ENCODE measurements around the gene BTF3L4. TPM values are rescaled to one million over a fixed set of nuclear protein-coding genes. Genes with fewer than 3 reads are reported as not detected.

The BTF3L4 gene
- total RNA-seq = 10 to 100 TPM; 24.2 to 25.3 (median 25.2) TPM
- 38.2 TPM for total RNA-seq (2013)

- WGBS (ENCODE audit: insufficient coverage) = under 1% methylated on average over 54 of the region's 54 CpGs
- peak within 1 kb of the TSS; percentile 92 to 95 for H3K27ac Mint-ChIP-seq
- H3K9me3 Mint-ChIP-seq = no peaks in the 10 kb centered on the region
- H3K27me3 ChIP-seq (ENCODE audit: control insufficient read depth, insufficient read depth, low read length) = no peaks in the 10 kb centered on the region
- H3K9me3 ChIP-seq (ENCODE audit: control insufficient read depth, insufficient read depth, low read length) = no peaks in the 10 kb centered on the region
- TF ChIP-seq CTCF (IDR thresholded peaks at IDR 0.05) = no peak
- DNase-seq (peak; percentile 77 to 93), ATAC-seq (peak; percentile 85 to 93 (median 89))
- intact Hi-C loops (cut with micrococcal nuclease) = loop anchor here (1.0 kb wide), 1 partner anchor 23 kb away; the partner anchor contains the start of gene KTI12
- H3K27me3 Mint-ChIP-seq (ENCODE audit: low read depth in 2 of 2) = no peaks in the 10 kb centered on the region
- peak within 1 kb of the TSS; percentile 85 for H3K27ac ChIP-seq (ENCODE audit: low read length)
- H3K36me3 ChIP-seq (ENCODE audit: control insufficient read depth, insufficient read depth, low read length) = peaks cover 15% of the 10 kb centered on the region
- H3K4me1 Mint-ChIP-seq = peaks cover 56 to 57% of the 10 kb centered on the region in 2 donors
- peak within 1 kb of the TSS; percentile 93 for H3K4me3 ChIP-seq (ENCODE audit: low read length)
- no peaks in the 10 kb centered on the region for H3K36me3 Mint-ChIP-seq
- peaks cover 12% of the 10 kb centered on the region for H3K4me1 ChIP-seq (ENCODE audit: control insufficient read depth, insufficient read depth, low read length)
- H3K4me3 Mint-ChIP-seq = peak within 1 kb of the TSS; percentile 92
Observed at GRCh38 chr1:52056163-52056936, at the start of gene BTF3L4. Gene BTF3L4, plus strand, starts transcription at chr1:52056295. Its CDS starts 3,553 bp downstream, at chr1:52059848.

GRCh38 chr1:52007215-52008002, 48.7 kb upstream of the BTF3L4 start:
- no peaks in the 10 kb centered on the region for H3K4me1 ChIP-seq (ENCODE audit: control insufficient read depth, insufficient read depth, low read length)
- H3K4me3 ChIP-seq (ENCODE audit: low read length) = no peak overlapping the region
- peaks cover 20 to 31% of the 10 kb centered on the region in 2 donors for H3K27me3 Mint-ChIP-seq (ENCODE audit: low read depth in 2 of 2)
- H3K36me3 Mint-ChIP-seq = no peaks in the 10 kb centered on the region
- no peaks in the 10 kb centered on the region for H3K9me3 Mint-ChIP-seq
- DNase-seq (no peak), ATAC-seq (no peak)
- no peaks in the 10 kb centered on the region for H3K4me1 Mint-ChIP-seq
- H3K9me3 ChIP-seq (ENCODE audit: control insufficient read depth, insufficient read depth, low read length) = no peaks in the 10 kb centered on the region
- WGBS (ENCODE audit: insufficient coverage) = 77% methylated on average over 5 of the region's 5 CpGs
- no peaks in the 10 kb centered on the region for H3K27me3 ChIP-seq (ENCODE audit: control insufficient read depth, insufficient read depth, low read length)
- no peak for TF ChIP-seq CTCF (IDR thresholded peaks at IDR 0.05)
- intact Hi-C loops (cut with micrococcal nuclease) = no loop called here
- no peaks in the 10 kb centered on the region for H3K36me3 ChIP-seq (ENCODE audit: control insufficient read depth, insufficient read depth, low read length)
- H3K27ac Mint-ChIP-seq = no peak overlapping the region
- no peak overlapping the region for H3K27ac ChIP-seq (ENCODE audit: low read length)
- H3K4me3 Mint-ChIP-seq = no peak overlapping the region

GRCh38 chr1:52008071-52008809, 47.9 kb upstream of the BTF3L4 start:
- 86% methylated on average over 4 of the region's 7 CpGs for WGBS (ENCODE audit: insufficient coverage)
- Histone ChIP-seq H3K9me3 (ENCODE audit: control insufficient read depth, insufficient read depth, low read length) (no peaks in the 10 kb centered on the region), H3K4me3 (ENCODE audit: low read length) (no peak overlapping the region), H3K4me1 (ENCODE audit: control insufficient read depth, insufficient read depth, low read length) (no peaks in the 10 kb centered on the region), H3K27ac (ENCODE audit: low read length) (no peak overlapping the region), H3K36me3 (ENCODE audit: control insufficient read depth, insufficient read depth, low read length) (no peaks in the 10 kb centered on the region), H3K27me3 (ENCODE audit: control insufficient read depth, insufficient read depth, low read length) (no peaks in the 10 kb centered on the region)
- H3K4me1 Mint-ChIP-seq = no peaks in the 10 kb centered on the region
- H3K4me3 Mint-ChIP-seq = no peak overlapping the region
- H3K27ac Mint-ChIP-seq = no peak overlapping the region
- H3K9me3 Mint-ChIP-seq = no peaks in the 10 kb centered on the region
- H3K36me3 Mint-ChIP-seq = no peaks in the 10 kb centered on the region
- DNase-seq (no peak), ATAC-seq (no peak)
- peaks cover 14 to 23% of the 10 kb centered on the region in 2 donors for H3K27me3 Mint-ChIP-seq (ENCODE audit: low read depth in 2 of 2)
- TF ChIP-seq CTCF (IDR thresholded peaks at IDR 0.05) = no peak
- intact Hi-C loops (cut with micrococcal nuclease) = no loop called here

Data from natural killer cell (primary cell).